ENCODE results near the gene ZKSCAN1. TPM values are rescaled to one million over a fixed set of nuclear protein-coding genes. Genes with fewer than 3 reads are reported as not detected.

ZKSCAN1 gene
- total RNA-seq, 1 experiment from 2014 or later: 20.3 TPM

GRCh38 chr7:100065452-100066186, 50.2 kb downstream of the ZKSCAN1 start:
- no peak for DNase-seq (ENCODE audit: low read depth)
- in situ Hi-C loops (cut with HindIII; ENCODE audit: low pct_unique_long_range_greater_than_20kb, low sequenced_read_pairs): no loop called here

- in situ Hi-C loops (cut with HindIII; ENCODE audit: low pct_unique_long_range_greater_than_20kb, low sequenced_read_pairs): no loop called here
- no peak for DNase-seq (ENCODE audit: low read depth)
Measured at GRCh38 chr7:100066953-100067352, 51.6 kb downstream of the ZKSCAN1 start.

GRCh38 chr7:100069991-100070390, 54.6 kb downstream of the ZKSCAN1 start:
- DNase-seq (ENCODE audit: low read depth): no peak
- in situ Hi-C loops (cut with HindIII; ENCODE audit: low pct_unique_long_range_greater_than_20kb, low sequenced_read_pairs): no loop called here

- DNase-seq (ENCODE audit: low read depth): peak; percentile 38
- in situ Hi-C loops (cut with HindIII; ENCODE audit: low pct_unique_long_range_greater_than_20kb, low sequenced_read_pairs): no loop called here
Measured at GRCh38 chr7:100071018-100071723, 55.8 kb downstream of the ZKSCAN1 start.

- DNase-seq (ENCODE audit: low read depth): no peak
- in situ Hi-C loops (cut with HindIII; ENCODE audit: low pct_unique_long_range_greater_than_20kb, low sequenced_read_pairs): no loop called here
Measured at GRCh38 chr7:100072462-100072861, 57.1 kb downstream of the ZKSCAN1 start.

GRCh38 chr7:100074841-100075240, 59.4 kb downstream of the ZKSCAN1 start:
- no peak for DNase-seq (ENCODE audit: low read depth)
- in situ Hi-C loops (cut with HindIII; ENCODE audit: low pct_unique_long_range_greater_than_20kb, low sequenced_read_pairs): no loop called here

GRCh38 chr7:100075418-100075817, 60.0 kb downstream of the ZKSCAN1 start:
- in situ Hi-C loops (cut with HindIII; ENCODE audit: low pct_unique_long_range_greater_than_20kb, low sequenced_read_pairs): no loop called here
- DNase-seq (ENCODE audit: low read depth): no peak

GRCh38 chr7:100077205-100077604, 61.8 kb downstream of the ZKSCAN1 start:
- in situ Hi-C loops (cut with HindIII; ENCODE audit: low pct_unique_long_range_greater_than_20kb, low sequenced_read_pairs): no loop called here
- DNase-seq (ENCODE audit: low read depth): no peak

GRCh38 chr7:100079024-100079560, 63.7 kb downstream of the ZKSCAN1 start:
- DNase-seq (ENCODE audit: low read depth): no peak
- in situ Hi-C loops (cut with HindIII; ENCODE audit: low pct_unique_long_range_greater_than_20kb, low sequenced_read_pairs): no loop called here

- DNase-seq (ENCODE audit: low read depth): no peak
- in situ Hi-C loops (cut with HindIII; ENCODE audit: low pct_unique_long_range_greater_than_20kb, low sequenced_read_pairs): no loop called here
Measured at GRCh38 chr7:100080907-100081534, 65.6 kb downstream of the ZKSCAN1 start.

- in situ Hi-C loops (cut with HindIII; ENCODE audit: low pct_unique_long_range_greater_than_20kb, low sequenced_read_pairs): no loop called here
- peak; percentile 99 for DNase-seq (ENCODE audit: low read depth)
Measured at GRCh38 chr7:100081535-100082102, 66.2 kb downstream of the ZKSCAN1 start, which contains the start of gene ZNF3. Gene ZNF3, minus strand, starts transcription at chr7:100081723. Its CDS starts 4,366 bp downstream, at chr7:100077357.

- in situ Hi-C loops (cut with HindIII; ENCODE audit: low pct_unique_long_range_greater_than_20kb, low sequenced_read_pairs): no loop called here
- DNase-seq (ENCODE audit: low read depth): no peak
Measured at GRCh38 chr7:100082978-100083377, 67.6 kb downstream of the ZKSCAN1 start.

GRCh38 chr7:100085515-100085914, 70.1 kb downstream of the ZKSCAN1 start:
- in situ Hi-C loops (cut with HindIII; ENCODE audit: low pct_unique_long_range_greater_than_20kb, low sequenced_read_pairs): no loop called here

GRCh38 chr7:100087055-100087750, 71.8 kb downstream of the ZKSCAN1 start:
- peak; percentile 34 for DNase-seq (ENCODE audit: low read depth)
- in situ Hi-C loops (cut with HindIII; ENCODE audit: low pct_unique_long_range_greater_than_20kb, low sequenced_read_pairs): no loop called here

More at GRCh38 chr7:100085515-100085914, 70.1 kb downstream of the ZKSCAN1 start:
- no peak for DNase-seq (ENCODE audit: low read depth)

- in situ Hi-C loops (cut with HindIII; ENCODE audit: low pct_unique_long_range_greater_than_20kb, low sequenced_read_pairs): no loop called here
- DNase-seq (ENCODE audit: low read depth): no peak
Measured at GRCh38 chr7:100088095-100088620, 72.8 kb downstream of the ZKSCAN1 start.

- peak; percentile 74 for DNase-seq (ENCODE audit: low read depth)
- in situ Hi-C loops (cut with HindIII; ENCODE audit: low pct_unique_long_range_greater_than_20kb, low sequenced_read_pairs): no loop called here
Measured at GRCh38 chr7:100088621-100089457, 73.4 kb downstream of the ZKSCAN1 start, which contains the start of gene COPS6. Gene COPS6, plus strand, starts transcription at chr7:100088969. Its CDS starts 22 bp downstream, at chr7:100088991.

All from Caki2 (cell line).